HepG2 (cell line): ENCODE results near the gene ITPRIPL1. TPM values are rescaled to one million over a fixed set of nuclear protein-coding genes. Genes with fewer than 3 reads are reported as not detected.

Experiments
- BATF2 ChIP-seq: sonication (generic); formaldehyde crosslinking; IDR thresholded peaks from 2 replicates; pipeline ENCODE4 v1.8.0; 2022; ENCODE audit warnings: mild to moderate bottlenecking, missing genetic modification reagents, moderate library complexity
- HMGA1 ChIP-seq: sonication (generic); formaldehyde crosslinking; conservative IDR thresholded peaks from 2 replicates; pipeline ENCODE4 v1.4.0; 2020; ENCODE audit warnings: missing genetic modification reagents
- JUNB ChIP-seq: sonication (generic); formaldehyde crosslinking; IDR thresholded peaks from 2 replicates; pipeline ENCODE4 v1.8.0; 2022; ENCODE audit warnings: missing genetic modification reagents, mild to moderate bottlenecking, borderline replicate concordance
- KDM5B ChIP-seq: sonication (generic); formaldehyde crosslinking; IDR thresholded peaks from 2 replicates; pipeline ENCODE4 v1.4.0; 2020; ENCODE audit warnings: missing genetic modification reagents, mild to moderate bottlenecking, borderline replicate concordance
- KLF12 ChIP-seq: sonication (generic); formaldehyde crosslinking; IDR thresholded peaks from 2 replicates; pipeline ENCODE4 v1.4.0; 2020; ENCODE audit warnings: missing genetic modification reagents, borderline replicate concordance
- RARG ChIP-seq: sonication (generic); formaldehyde crosslinking; IDR thresholded peaks from 2 replicates; pipeline ENCODE4 v1.4.0; 2020; ENCODE audit warnings: low read depth, mild to moderate bottlenecking, missing genetic modification reagents
- SOX5 ChIP-seq: IDR thresholded peaks from 2 replicates; pipeline ENCODE4 v1.6.1; 2016; ENCODE audit warnings: borderline replicate concordance
- TCF12 ChIP-seq, 2 experiments: fragments of 450-650 bp in 1 of 2; sonication (generic) in 1 of 2; formaldehyde crosslinking in 1 of 2; IDR thresholded peaks; 2 replicates each; pipeline versions ENCODE4 v1.6.1 to v1.8.0; 2017 to 2022; ENCODE audit warnings: antibody characterized with exemption in 1 of 2, mild to moderate bottlenecking in 1 of 2, missing genetic modification reagents in 1 of 2, moderate library complexity in 1 of 2
- YY1 ChIP-seq: IDR thresholded peaks from 2 replicates; pipeline ENCODE4 v1.6.1; 2011; ENCODE audit warnings: low read length, low read depth, moderate library complexity, mild to moderate bottlenecking; ENCODE audit not compliant: insufficient read depth, insufficient replicate concordance
- ZBTB46 ChIP-seq: sonication (generic); formaldehyde crosslinking; IDR thresholded peaks from 2 replicates; pipeline ENCODE4 v1.4.0; 2020; ENCODE audit warnings: mild to moderate bottlenecking, missing genetic modification reagents, borderline replicate concordance
- ZFY ChIP-seq: sonication (generic); formaldehyde crosslinking; IDR thresholded peaks from 2 replicates; pipeline ENCODE4 v1.4.0; 2020; ENCODE audit warnings: missing genetic modification reagents
- ZNF274 ChIP-seq: sonication (generic); formaldehyde crosslinking; IDR thresholded peaks from 2 replicates; pipeline ENCODE4 v1.5.1; 2020; ENCODE audit warnings: mild to moderate bottlenecking, missing genetic modification reagents
- ZNF3 ChIP-seq: IDR thresholded peaks from 2 replicates; pipeline ENCODE4 v1.7.0; 2017; ENCODE audit warnings: inconsistent platforms
- ZNF557 ChIP-seq: sonication (generic); formaldehyde crosslinking; IDR thresholded peaks from 2 replicates; pipeline ENCODE4 v1.4.0; 2020; ENCODE audit warnings: missing genetic modification reagents
- ZNF589 ChIP-seq: sonication (generic); formaldehyde crosslinking; conservative IDR thresholded peaks from 2 replicates; pipeline ENCODE4 v1.8.0; 2022; ENCODE audit warnings: mild to moderate bottlenecking, moderate library complexity, missing genetic modification reagents
- polyA plus RNA-seq, 8 experiments: library from polyadenylated mRNA; depleted of rRNA in 3 of 8; stranded (reverse) in 7 of 8; unstranded in 1 of 8; fragments of >200 nt; fragmentation: Illumina TruSeq in 4 of 8; extraction: Trizol in 4 of 8; gene quantifications; 2 replicates each; pipeline versions ENCODE4 v1.2.1 to v1.2.3, GENCODE V29; 2011 to 2016; ENCODE audit warnings: low read depth in 4 of 8, missing spikeins in 1 of 8, mixed read lengths in 1 of 8; ENCODE audit not compliant: insufficient read depth in 1 of 8
- total RNA-seq, 5 experiments: library from RNA; depleted of rRNA; stranded (reverse); fragments of >200 nt; fragmentation: Illumina TruSeq; extraction: Trizol; gene quantifications; 2 replicates each; pipeline ENCODE4 v1.2.3, GENCODE V29; 2016; ENCODE audit warnings: low read depth in 1 of 5
- TF ChIP-seq, protein P1 (sequence below), 2 experiments: sonication (generic) in 1 of 2; formaldehyde crosslinking in 1 of 2; IDR thresholded peaks; 2 replicates each; pipeline versions ENCODE4 v1.4.0 to v1.6.1; 2016 to 2020; ENCODE audit warnings: borderline replicate concordance in 1 of 2, low read depth in 1 of 2, mild to moderate bottlenecking in 1 of 2, missing genetic modification reagents in 1 of 2
- TF ChIP-seq, protein P2 (sequence below): sonication (generic); formaldehyde crosslinking; IDR thresholded peaks from 2 replicates; pipeline ENCODE4 v1.5.1; 2020; ENCODE audit warnings: mild to moderate bottlenecking, missing genetic modification reagents, moderate library complexity
- TF ChIP-seq, protein P3 (sequence below): sonication (generic); formaldehyde crosslinking; IDR thresholded peaks from 2 replicates; pipeline ENCODE4 v1.4.0; 2020; ENCODE audit warnings: missing genetic modification reagents, mild to moderate bottlenecking, borderline replicate concordance

ITPRIPL1 gene
- total and polyA plus RNA-seq, 2 of the 13 experiments (the other 11 are each of a cell fraction or from before 2014, with no cell fraction given): 4.3 to 11.7 TPM

GRCh38 chr2:96305091-96305978 lies 19.8 kb upstream of the ITPRIPL1 start, which contains the start of gene SNRNP200 (continued):
- TF ChIP-seq, protein P1, sequence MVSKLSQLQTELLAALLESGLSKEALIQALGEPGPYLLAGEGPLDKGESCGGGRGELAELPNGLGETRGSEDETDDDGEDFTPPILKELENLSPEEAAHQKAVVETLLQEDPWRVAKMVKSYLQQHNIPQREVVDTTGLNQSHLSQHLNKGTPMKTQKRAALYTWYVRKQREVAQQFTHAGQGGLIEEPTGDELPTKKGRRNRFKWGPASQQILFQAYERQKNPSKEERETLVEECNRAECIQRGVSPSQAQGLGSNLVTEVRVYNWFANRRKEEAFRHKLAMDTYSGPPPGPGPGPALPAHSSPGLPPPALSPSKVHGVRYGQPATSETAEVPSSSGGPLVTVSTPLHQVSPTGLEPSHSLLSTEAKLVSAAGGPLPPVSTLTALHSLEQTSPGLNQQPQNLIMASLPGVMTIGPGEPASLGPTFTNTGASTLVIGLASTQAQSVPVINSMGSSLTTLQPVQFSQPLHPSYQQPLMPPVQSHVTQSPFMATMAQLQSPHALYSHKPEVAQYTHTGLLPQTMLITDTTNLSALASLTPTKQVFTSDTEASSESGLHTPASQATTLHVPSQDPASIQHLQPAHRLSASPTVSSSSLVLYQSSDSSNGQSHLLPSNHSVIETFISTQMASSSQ (IDR thresholded peaks at IDR 0.05; ENCODE audit: low read depth): 0 out of 2 replicates have a peak, but pooled peaks have one; percentile 12
- TF ChIP-seq, protein P1 (CRISPR knock-in tag; IDR thresholded peaks at IDR 0.05; ENCODE audit: borderline replicate concordance): peak; percentile 91
- TF ChIP-seq ZFY (CRISPR knock-in tag) (peak; percentile 96), BATF2 (CRISPR knock-in tag) (no peak), KDM5B (CRISPR knock-in tag) (peak; percentile 92), ZNF589 (no peak), JUNB (CRISPR knock-in tag) (no peak), YY1 (peak; percentile 84), HMGA1 (CRISPR knock-in tag) (no peak), ZNF274 (CRISPR knock-in tag) (peak; percentile 95), SOX5 (CRISPR knock-in tag) (no peak; the same call in 1 of the 2 replicates), ZNF3 (CRISPR knock-in tag) (no peak; the same call in 1 of the 2 replicates), RARG (peak; percentile 92), ZBTB46 (CRISPR knock-in tag) (peak; percentile 94; the same call in 1 of the 2 replicates), KLF12 (peak; percentile 99), ZNF557 (CRISPR knock-in tag) (peak; percentile 94; the same call in 1 of the 2 replicates), TCF12 (IDR thresholded peaks at IDR 0.05) (no peak), TCF12 (CRISPR knock-in tag; IDR thresholded peaks at IDR 0.05) (no peak)
- TF ChIP-seq, protein P2, sequence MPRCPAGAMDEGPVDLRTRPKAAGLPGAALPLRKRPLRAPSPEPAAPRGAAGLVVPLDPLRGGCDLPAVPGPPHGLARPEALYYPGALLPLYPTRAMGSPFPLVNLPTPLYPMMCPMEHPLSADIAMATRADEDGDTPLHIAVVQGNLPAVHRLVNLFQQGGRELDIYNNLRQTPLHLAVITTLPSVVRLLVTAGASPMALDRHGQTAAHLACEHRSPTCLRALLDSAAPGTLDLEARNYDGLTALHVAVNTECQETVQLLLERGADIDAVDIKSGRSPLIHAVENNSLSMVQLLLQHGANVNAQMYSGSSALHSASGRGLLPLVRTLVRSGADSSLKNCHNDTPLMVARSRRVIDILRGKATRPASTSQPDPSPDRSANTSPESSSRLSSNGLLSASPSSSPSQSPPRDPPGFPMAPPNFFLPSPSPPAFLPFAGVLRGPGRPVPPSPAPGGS: peak; percentile 94
- TF ChIP-seq, protein P3, sequence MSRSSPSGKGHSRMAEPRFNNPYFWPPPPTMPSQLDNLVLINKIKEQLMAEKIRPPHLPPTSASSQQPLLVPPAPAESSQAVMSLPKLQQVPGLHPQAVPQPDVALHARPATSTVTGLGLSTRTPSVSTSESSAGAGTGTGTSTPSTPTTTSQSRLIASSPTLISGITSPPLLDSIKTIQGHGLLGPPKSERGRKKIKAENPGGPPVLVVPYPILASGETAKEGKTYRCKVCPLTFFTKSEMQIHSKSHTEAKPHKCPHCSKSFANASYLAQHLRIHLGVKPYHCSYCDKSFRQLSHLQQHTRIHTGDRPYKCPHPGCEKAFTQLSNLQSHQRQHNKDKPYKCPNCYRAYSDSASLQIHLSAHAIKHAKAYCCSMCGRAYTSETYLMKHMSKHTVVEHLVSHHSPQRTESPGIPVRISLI (CRISPR knock-in tag): peak; percentile 93
